Heart left ventricle (tissue), 13 donors: Measurements from ENCODE around the gene COMMD4.

ENCODE experiments used
- CTCF ChIP-seq, 12 donors: fragments of 200-600 bp; sonication (generic) in 4 of 12; IDR thresholded peaks; one replicate each; pipeline versions ENCODE4 v1.5.0 to v1.8.0; 2018 to 2022; ENCODE audit warnings: antibody characterized with exemption in 12 of 12, mild to moderate bottlenecking in 5 of 12
- POLR2A ChIP-seq, 2 donors: fragments of 450-650 bp; IDR thresholded peaks; one replicate each; pipeline ENCODE4 v1.6.1; 2017; ENCODE audit warnings: antibody characterized with exemption in 2 of 2, mild to moderate bottlenecking in 2 of 2, moderate library complexity in 2 of 2
- donor health status: ischemic (EF 13 %, LVEDD 7.1; RV severe dilation, severe dysfunction).
- donor health status: DM: no; HTN: yes; CAD: no.
- donor health status: DM: no; HTN: no; CAD: no.
- donor health status: ischemic (EF 25% LVEDD 6.9; RV normal size, moderate dysfunction).
- donor health status: ischemic (EF 25% LVEDD 5.7; RV mildly dilated, moderate dysfunction).
- donor health status: ischemic (EF 35%, LVEDD 5.7; RV mildly dilated, moderate dysfunction).
- donor health status: nonischemic (EF 11% LVEDD 7.7; RV severe dilation, severe dysfunction).
- donor health status: DM: yes; HTN: yes; CAD: no.
- donor health status: PGD.
- donor health status: ischemic (EF 29% LVEDD 5.4; RV normal size, mild dysfunction).
- donor health status: nonischemic (EF 23%, LVEDD 6.1; RV moderate dilation, normal function).

GRCh38 chr15:75348562-75349350, 12.9 kb downstream of the COMMD4 start:
- TF ChIP-seq POLR2A (IDR thresholded peaks at IDR 0.05): no peak
- TF ChIP-seq CTCF (IDR thresholded peaks at IDR 0.05): no peak
